ENCODE results near the gene PRRG4.

PRRG4 gene

GRCh38 chr11:32893093-32893342, 63.3 kb downstream of the PRRG4 start:
- no peak for TF ChIP-seq CTCF (conservative IDR thresholded peaks at IDR 0.05; ENCODE audit: low read depth, low read length)
- H3K79me2 ChIP-seq (ENCODE audit: insufficient read depth, low read depth): peaks cover 47% of the 10 kb centered on the region
- peaks cover 14% of the 10 kb centered on the region; the same call in 1 of the 2 replicates for H4K20me1 ChIP-seq (ENCODE audit: insufficient read depth)
- no peaks in the 10 kb centered on the region for H3K27me3 ChIP-seq (ENCODE audit: insufficient read depth, low read depth)
- H3K36me3 ChIP-seq (ENCODE audit: insufficient read depth): no peaks in the 10 kb centered on the region
- peaks cover 31% of the 10 kb centered on the region for H3K4me1 ChIP-seq (ENCODE audit: low read depth, poor library complexity, severe bottlenecking)
- H2AFZ ChIP-seq (ENCODE audit: low read depth): no peak overlapping the region
- peak overlapping the region; percentile 84 for H3K27ac ChIP-seq
- peak overlapping the region; percentile 95 for H3K9ac ChIP-seq
- H3K4me3 ChIP-seq (IDR thresholded peaks at IDR 0.05; ENCODE audit: insufficient read depth, low read depth, low read length): no peak overlapping the region
- H3K4me2 ChIP-seq: peak overlapping the region; percentile 74; the same call in 1 of the 2 replicates

- Histone ChIP-seq H4K20me1 (ENCODE audit: insufficient read depth) (peaks cover 16% of the 10 kb centered on the region; the same call in 1 of the 2 replicates), H2AFZ (ENCODE audit: low read depth) (peak overlapping the region; percentile 27; the same call in 1 of the 2 replicates), H3K36me3 (ENCODE audit: insufficient read depth) (no peaks in the 10 kb centered on the region), H3K4me1 (ENCODE audit: low read depth, poor library complexity, severe bottlenecking) (peaks cover 34% of the 10 kb centered on the region), H3K4me3 (IDR thresholded peaks at IDR 0.05; ENCODE audit: insufficient read depth, low read depth, low read length) (no peak overlapping the region), H3K4me2 (peak overlapping the region; percentile 74), H3K27me3 (ENCODE audit: insufficient read depth, low read depth) (no peaks in the 10 kb centered on the region), H3K27ac (peak overlapping the region; percentile 84), H3K9ac (peak overlapping the region; percentile 95), H3K79me2 (ENCODE audit: insufficient read depth, low read depth) (peaks cover 52% of the 10 kb centered on the region)
- peak; percentile 52 for TF ChIP-seq CTCF (conservative IDR thresholded peaks at IDR 0.05; ENCODE audit: low read depth, low read length)
These were observed 63.8 kb downstream of the PRRG4 start for GRCh38 chr11:32893343-32894148.

GRCh38 chr11:32894149-32894827, 64.6 kb downstream of the PRRG4 start:
- no peak for TF ChIP-seq CTCF (conservative IDR thresholded peaks at IDR 0.05; ENCODE audit: low read depth, low read length)
- Histone ChIP-seq H4K20me1 (ENCODE audit: insufficient read depth) (peaks cover 16% of the 10 kb centered on the region; the same call in 1 of the 2 replicates), H3K4me2 (peak overlapping the region; percentile 74), H3K79me2 (ENCODE audit: insufficient read depth, low read depth) (peaks cover 56% of the 10 kb centered on the region), H3K27me3 (ENCODE audit: insufficient read depth, low read depth) (no peaks in the 10 kb centered on the region), H3K4me1 (ENCODE audit: low read depth, poor library complexity, severe bottlenecking) (peaks cover 41% of the 10 kb centered on the region), H3K36me3 (ENCODE audit: insufficient read depth) (no peaks in the 10 kb centered on the region), H3K9ac (peak overlapping the region; percentile 95), H3K4me3 (IDR thresholded peaks at IDR 0.05; ENCODE audit: insufficient read depth, low read depth, low read length) (no peak overlapping the region), H2AFZ (ENCODE audit: low read depth) (peak overlapping the region; percentile 27; the same call in 1 of the 2 replicates), H3K27ac (peak overlapping the region; percentile 84)

GRCh38 chr11:32894921-32895320, 65.2 kb downstream of the PRRG4 start:
- Histone ChIP-seq H3K27me3 (ENCODE audit: insufficient read depth, low read depth) (no peaks in the 10 kb centered on the region), H2AFZ (ENCODE audit: low read depth) (no peak overlapping the region), H3K4me1 (ENCODE audit: low read depth, poor library complexity, severe bottlenecking) (peaks cover 48% of the 10 kb centered on the region), H3K4me2 (peak overlapping the region; percentile 74), H3K27ac (peak overlapping the region; percentile 84; the same call in 1 of the 2 replicates), H3K79me2 (ENCODE audit: insufficient read depth, low read depth) (peaks cover 62% of the 10 kb centered on the region), H4K20me1 (ENCODE audit: insufficient read depth) (peaks cover 22% of the 10 kb centered on the region), H3K4me3 (IDR thresholded peaks at IDR 0.05; ENCODE audit: insufficient read depth, low read depth, low read length) (no peak overlapping the region), H3K9ac (peak overlapping the region; percentile 95; the same call in 1 of the 2 replicates), H3K36me3 (ENCODE audit: insufficient read depth) (no peaks in the 10 kb centered on the region)
- TF ChIP-seq CTCF (conservative IDR thresholded peaks at IDR 0.05; ENCODE audit: low read depth, low read length): no peak

Data from KMS-11 (cell line).